ENCODE results near the gene PCYT2.

Gene PCYT2

GRCh38 chr17:81912441-81913309 is 1.5 kb upstream of the PCYT2 start:
- no peak for DNase-seq (ENCODE audit: low read depth)

- no peak for DNase-seq (ENCODE audit: low read depth)
Measured at GRCh38 chr17:81911969-81912368, 770 bp upstream of the PCYT2 start.

- no peak for DNase-seq (ENCODE audit: low read depth)
Measured at GRCh38 chr17:81910840-81911276, 341 bp downstream of the PCYT2 start.

- no peak for DNase-seq (ENCODE audit: low read depth)
Measured at GRCh38 chr17:81909966-81910839, 996 bp downstream of the PCYT2 start.

GRCh38 chr17:81909231-81909630 is 2.0 kb downstream of the PCYT2 start:
- no peak for DNase-seq (ENCODE audit: low read depth)

GRCh38 chr17:81908793-81909192 is 2.4 kb downstream of the PCYT2 start:
- DNase-seq (ENCODE audit: low read depth), result no peak

GRCh38 chr17:81907219-81908145 is 3.7 kb downstream of the PCYT2 start:
- no peak for DNase-seq (ENCODE audit: low read depth)

GRCh38 chr17:81906476-81907218 is 4.6 kb downstream of the PCYT2 start:
- DNase-seq (ENCODE audit: low read depth), result no peak

GRCh38 chr17:81905993-81906392 is 5.2 kb downstream of the PCYT2 start:
- no peak for DNase-seq (ENCODE audit: low read depth)

- no peak for DNase-seq (ENCODE audit: low read depth)
Measured at GRCh38 chr17:81905424-81905875, 5.7 kb downstream of the PCYT2 start.

- no peak for DNase-seq (ENCODE audit: low read depth)
Measured at GRCh38 chr17:81904600-81905423, 6.4 kb downstream of the PCYT2 start.

- DNase-seq (ENCODE audit: low read depth), result no peak
Measured at GRCh38 chr17:81903896-81904599, 7.2 kb downstream of the PCYT2 start.

- no peak for DNase-seq (ENCODE audit: low read depth)
Measured at GRCh38 chr17:81903415-81903831, 7.8 kb downstream of the PCYT2 start.

GRCh38 chr17:81902653-81903414 is 8.4 kb downstream of the PCYT2 start:
- no peak for DNase-seq (ENCODE audit: low read depth)

- no peak for DNase-seq (ENCODE audit: low read depth)
Measured at GRCh38 chr17:81902023-81902652, 9.1 kb downstream of the PCYT2 start, which contains the start of gene NPB. Gene NPB, plus strand, starts transcription at chr17:81902238. Its CDS starts 40 bp downstream, at chr17:81902278.

GRCh38 chr17:81901167-81902022 is 9.8 kb downstream of the PCYT2 start:
- no peak for DNase-seq (ENCODE audit: low read depth)

GRCh38 chr17:81900181-81900820 is 10.9 kb downstream of the PCYT2 start:
- DNase-seq (ENCODE audit: low read depth), result no peak
